ENCODE data around the gene BAZ2B. TPM values are rescaled to one million over a fixed set of nuclear protein-coding genes. Genes with fewer than 3 reads are reported as not detected.

The BAZ2B gene
- total RNA-seq, 1 donor: 63.5 TPM

GRCh38 chr2:159584796-159585195 lies 31.6 kb downstream of the BAZ2B start:
- H3K4me3 ChIP-seq (ENCODE audit: low read depth, low read length): no peak overlapping the region
- DNase-seq (ENCODE audit: low read depth): no peak
- TF ChIP-seq CTCF (IDR thresholded peaks at IDR 0.05; ENCODE audit: insufficient read depth, low read depth, low read length): no peak

GRCh38 chr2:159573846-159574606 lies 42.3 kb downstream of the BAZ2B start:
- TF ChIP-seq CTCF (IDR thresholded peaks at IDR 0.05; ENCODE audit: insufficient read depth, low read depth, low read length): no peak
- DNase-seq (ENCODE audit: low read depth): peak; percentile 78
- H3K4me3 ChIP-seq (ENCODE audit: low read depth, low read length): no peak overlapping the region

- no peak overlapping the region for H3K4me3 ChIP-seq (ENCODE audit: low read depth, low read length)
- TF ChIP-seq CTCF (IDR thresholded peaks at IDR 0.05; ENCODE audit: insufficient read depth, low read depth, low read length): no peak
- DNase-seq (ENCODE audit: low read depth): no peak
Measured at GRCh38 chr2:159573294-159573693, 43.1 kb downstream of the BAZ2B start.

- H3K4me3 ChIP-seq (ENCODE audit: low read depth, low read length): no peak overlapping the region
- no peak for DNase-seq (ENCODE audit: low read depth)
- no peak for TF ChIP-seq CTCF (IDR thresholded peaks at IDR 0.05; ENCODE audit: insufficient read depth, low read depth, low read length)
Measured at GRCh38 chr2:159572459-159572858, 43.9 kb downstream of the BAZ2B start.

GRCh38 chr2:159571540-159572260 lies 44.6 kb downstream of the BAZ2B start:
- DNase-seq (ENCODE audit: low read depth): no peak
- no peak for TF ChIP-seq CTCF (IDR thresholded peaks at IDR 0.05; ENCODE audit: insufficient read depth, low read depth, low read length)
- H3K4me3 ChIP-seq (ENCODE audit: low read depth, low read length): no peak overlapping the region

GRCh38 chr2:159564081-159564480 lies 52.3 kb downstream of the BAZ2B start:
- peak; percentile 12 for DNase-seq (ENCODE audit: low read depth)
- TF ChIP-seq CTCF (IDR thresholded peaks at IDR 0.05; ENCODE audit: insufficient read depth, low read depth, low read length): no peak

More at GRCh38 chr2:159564081-159564480, 52.3 kb downstream of the BAZ2B start:
- no peak overlapping the region for H3K4me3 ChIP-seq (ENCODE audit: low read depth, low read length)
